ENCODE measurements around the gene HAND1.

HAND1 gene

GRCh38 chr5:154435226-154435625, 42.8 kb downstream of the HAND1 start:
- Histone ChIP-seq H3K9ac (ENCODE audit: insufficient read length) (no peak overlapping the region), H3K36me3 (ENCODE audit: insufficient read depth, low read length) (peaks cover 49% of the 10 kb centered on the region), H3K4me3 (no peak overlapping the region), H3K27ac (no peak overlapping the region), H3K9me3 (ENCODE audit: low read depth, low read length) (no peaks in the 10 kb centered on the region)
- no peak for TF ChIP-seq EZH2 (IDR thresholded peaks at IDR 0.05)
- no peak for TF ChIP-seq POLR2AphosphoS5 (IDR thresholded peaks at IDR 0.05; ENCODE audit: borderline replicate concordance, low read depth, low read length)
- no peak for TF ChIP-seq FOXP2 (optimal IDR thresholded peaks at IDR 0.05; ENCODE audit: control extremely low read depth, extremely low read length, insufficient read depth)
- DNase-seq (ENCODE audit: low read depth, low spot score): no peak

- TF ChIP-seq FOXP2 (optimal IDR thresholded peaks at IDR 0.05; ENCODE audit: control extremely low read depth, extremely low read length, insufficient read depth) (no peak), EZH2 (IDR thresholded peaks at IDR 0.05) (no peak), POLR2AphosphoS5 (IDR thresholded peaks at IDR 0.05; ENCODE audit: borderline replicate concordance, low read depth, low read length) (no peak)
- no peak for DNase-seq (ENCODE audit: low read depth, low spot score)
- Histone ChIP-seq H3K9me3 (ENCODE audit: low read depth, low read length) (no peaks in the 10 kb centered on the region), H3K36me3 (ENCODE audit: insufficient read depth, low read length) (peaks cover 13% of the 10 kb centered on the region), H3K4me3 (no peak overlapping the region), H3K27ac (no peak overlapping the region), H3K9ac (ENCODE audit: insufficient read length) (no peak overlapping the region)
Measured at GRCh38 chr5:154430961-154431630, 46.9 kb downstream of the HAND1 start.

- no peak for DNase-seq (ENCODE audit: low read depth, low spot score)
- Histone ChIP-seq H3K9me3 (ENCODE audit: low read depth, low read length) (no peaks in the 10 kb centered on the region), H3K27ac (no peak overlapping the region), H3K9ac (ENCODE audit: insufficient read length) (no peak overlapping the region), H3K36me3 (ENCODE audit: insufficient read depth, low read length) (peaks cover 7% of the 10 kb centered on the region), H3K4me3 (no peak overlapping the region)
- no peak for TF ChIP-seq POLR2AphosphoS5 (IDR thresholded peaks at IDR 0.05; ENCODE audit: borderline replicate concordance, low read depth, low read length)
- TF ChIP-seq EZH2 (IDR thresholded peaks at IDR 0.05): no peak
- TF ChIP-seq FOXP2 (optimal IDR thresholded peaks at IDR 0.05; ENCODE audit: control extremely low read depth, extremely low read length, insufficient read depth): no peak
Measured at GRCh38 chr5:154430466-154430865, 47.6 kb downstream of the HAND1 start.

GRCh38 chr5:154429341-154429740, 48.7 kb downstream of the HAND1 start:
- H3K36me3 ChIP-seq (ENCODE audit: insufficient read depth, low read length): no peaks in the 10 kb centered on the region; the same call in 1 of the 2 replicates
- DNase-seq (ENCODE audit: low read depth, low spot score): no peak
- H3K27ac ChIP-seq: no peak overlapping the region
- H3K4me3 ChIP-seq: no peak overlapping the region
- no peak overlapping the region for H3K9ac ChIP-seq (ENCODE audit: insufficient read length)
- no peaks in the 10 kb centered on the region for H3K9me3 ChIP-seq (ENCODE audit: low read depth, low read length)
- TF ChIP-seq POLR2AphosphoS5 (IDR thresholded peaks at IDR 0.05; ENCODE audit: borderline replicate concordance, low read depth, low read length) (no peak), FOXP2 (optimal IDR thresholded peaks at IDR 0.05; ENCODE audit: control extremely low read depth, extremely low read length, insufficient read depth) (no peak), EZH2 (IDR thresholded peaks at IDR 0.05) (no peak)

- Histone ChIP-seq H3K9ac (ENCODE audit: insufficient read length) (no peak overlapping the region), H3K4me3 (no peak overlapping the region), H3K27ac (no peak overlapping the region), H3K9me3 (ENCODE audit: low read depth, low read length) (no peaks in the 10 kb centered on the region), H3K36me3 (ENCODE audit: insufficient read depth, low read length) (no peaks in the 10 kb centered on the region)
- TF ChIP-seq EZH2 (IDR thresholded peaks at IDR 0.05) (no peak), POLR2AphosphoS5 (IDR thresholded peaks at IDR 0.05; ENCODE audit: borderline replicate concordance, low read depth, low read length) (no peak), FOXP2 (optimal IDR thresholded peaks at IDR 0.05; ENCODE audit: control extremely low read depth, extremely low read length, insufficient read depth) (no peak)
- no peak for DNase-seq (ENCODE audit: low read depth, low spot score)
Measured at GRCh38 chr5:154428208-154428607, 49.8 kb downstream of the HAND1 start.
